PFSK-1 (cell line): ENCODE results near the gene FNIP2.

ENCODE experiments used
- POLR2AphosphoS5 ChIP-seq: IDR thresholded peaks from 2 replicates; pipeline ENCODE4 v1.6.1; 2012; ENCODE audit warnings: low read depth, mild to moderate bottlenecking, control low read depth, low read length, moderate library complexity
- TAF1 ChIP-seq: IDR thresholded peaks from 2 replicates; pipeline ENCODE4 v1.6.1; 2012; ENCODE audit warnings: low read length, control low read depth, borderline replicate concordance; ENCODE audit not compliant: insufficient read depth
- TF ChIP-seq, protein P1 (sequence below), 2 experiments: IDR thresholded peaks; 2 replicates each; pipeline versions ENCODE4 v1.6.1 to v1.8.0; 2011 to 2012; ENCODE audit warnings: low read depth in 2 of 2, low read length in 2 of 2, control low read depth in 1 of 2, inconsistent platforms in 1 of 2, mild to moderate bottlenecking in 1 of 2, moderate library complexity in 1 of 2; ENCODE audit not compliant: insufficient read depth in 1 of 2

DNA sequence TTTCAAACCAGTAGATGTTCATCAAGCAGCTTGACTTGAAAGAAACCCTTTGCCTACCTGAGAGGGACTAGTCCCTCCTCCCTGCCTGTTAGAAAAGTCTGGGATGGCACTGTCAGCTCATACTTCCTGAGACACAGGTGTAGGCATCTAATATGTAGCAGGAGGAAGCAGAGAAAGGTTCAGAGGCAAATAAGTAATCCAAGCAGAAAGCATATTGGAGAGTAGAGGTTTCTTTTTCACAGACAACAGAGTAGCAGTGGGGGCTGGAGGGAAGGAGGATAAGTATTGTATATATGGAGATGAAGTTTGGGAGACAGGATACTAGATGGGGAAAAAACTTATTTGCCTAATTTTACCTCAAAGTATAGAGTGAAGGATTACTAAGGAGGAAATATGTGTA lies 81.5 kb downstream of the FNIP2 start:
- TF ChIP-seq POLR2AphosphoS5: no peak
- TF ChIP-seq, protein P1, sequence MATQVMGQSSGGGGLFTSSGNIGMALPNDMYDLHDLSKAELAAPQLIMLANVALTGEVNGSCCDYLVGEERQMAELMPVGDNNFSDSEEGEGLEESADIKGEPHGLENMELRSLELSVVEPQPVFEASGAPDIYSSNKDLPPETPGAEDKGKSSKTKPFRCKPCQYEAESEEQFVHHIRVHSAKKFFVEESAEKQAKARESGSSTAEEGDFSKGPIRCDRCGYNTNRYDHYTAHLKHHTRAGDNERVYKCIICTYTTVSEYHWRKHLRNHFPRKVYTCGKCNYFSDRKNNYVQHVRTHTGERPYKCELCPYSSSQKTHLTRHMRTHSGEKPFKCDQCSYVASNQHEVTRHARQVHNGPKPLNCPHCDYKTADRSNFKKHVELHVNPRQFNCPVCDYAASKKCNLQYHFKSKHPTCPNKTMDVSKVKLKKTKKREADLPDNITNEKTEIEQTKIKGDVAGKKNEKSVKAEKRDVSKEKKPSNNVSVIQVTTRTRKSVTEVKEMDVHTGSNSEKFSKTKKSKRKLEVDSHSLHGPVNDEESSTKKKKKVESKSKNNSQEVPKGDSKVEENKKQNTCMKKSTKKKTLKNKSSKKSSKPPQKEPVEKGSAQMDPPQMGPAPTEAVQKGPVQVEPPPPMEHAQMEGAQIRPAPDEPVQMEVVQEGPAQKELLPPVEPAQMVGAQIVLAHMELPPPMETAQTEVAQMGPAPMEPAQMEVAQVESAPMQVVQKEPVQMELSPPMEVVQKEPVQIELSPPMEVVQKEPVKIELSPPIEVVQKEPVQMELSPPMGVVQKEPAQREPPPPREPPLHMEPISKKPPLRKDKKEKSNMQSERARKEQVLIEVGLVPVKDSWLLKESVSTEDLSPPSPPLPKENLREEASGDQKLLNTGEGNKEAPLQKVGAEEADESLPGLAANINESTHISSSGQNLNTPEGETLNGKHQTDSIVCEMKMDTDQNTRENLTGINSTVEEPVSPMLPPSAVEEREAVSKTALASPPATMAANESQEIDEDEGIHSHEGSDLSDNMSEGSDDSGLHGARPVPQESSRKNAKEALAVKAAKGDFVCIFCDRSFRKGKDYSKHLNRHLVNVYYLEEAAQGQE (IDR thresholded peaks at IDR 0.05; ENCODE audit: insufficient read depth in 1 of 2, low read depth in 2 of 2, low read length in 2 of 2): no peak
- TF ChIP-seq TAF1: no peak
